Measurements from ENCODE around the gene TEX2.

DNA sequence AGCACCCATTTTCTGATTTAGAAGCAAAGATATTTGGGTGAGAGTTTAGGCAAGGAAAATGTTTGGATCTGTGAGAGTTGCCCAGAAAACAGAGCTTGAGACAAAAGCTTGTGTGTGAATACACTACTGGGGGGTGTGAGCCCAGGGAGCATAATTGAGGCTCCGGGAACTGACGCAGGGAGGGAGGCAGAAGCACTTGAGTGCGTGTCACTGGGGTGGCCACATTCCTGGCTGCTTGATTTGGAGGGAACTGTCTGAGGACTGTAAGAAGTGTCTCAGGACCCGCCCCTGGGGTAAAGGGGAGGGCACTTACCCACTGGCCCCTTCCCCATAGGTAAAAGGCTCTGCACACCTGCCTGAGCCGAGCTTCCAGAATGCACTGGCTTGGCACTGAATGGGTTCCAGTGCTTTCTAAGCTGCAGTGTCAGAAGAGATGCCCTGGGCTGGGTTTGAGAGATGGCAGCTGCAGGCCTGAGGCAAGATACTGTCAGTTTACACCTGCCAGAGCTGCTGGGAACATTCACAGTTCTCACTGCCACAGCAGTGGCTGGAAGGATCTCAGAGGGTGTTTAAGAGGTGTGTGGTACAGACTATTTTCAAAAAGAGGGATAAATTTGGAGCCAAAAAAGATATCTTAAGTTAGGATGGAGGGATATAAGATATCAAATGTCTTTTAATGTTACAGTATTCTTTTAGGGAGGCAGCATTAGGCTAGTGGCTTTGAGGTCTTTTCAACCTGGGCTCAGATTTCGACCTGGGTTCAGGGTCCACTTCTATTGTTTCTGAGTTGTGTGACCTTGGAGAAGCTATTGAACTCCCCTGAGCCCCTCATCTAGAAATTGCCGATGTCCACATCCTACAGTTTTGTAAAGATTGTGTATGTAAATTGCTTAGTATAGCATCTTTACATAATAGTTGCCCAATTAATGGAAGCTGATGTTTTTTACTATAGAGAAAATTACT lies 6.9 kb upstream of the TEX2 start:
- TF ChIP-seq, protein P1, sequence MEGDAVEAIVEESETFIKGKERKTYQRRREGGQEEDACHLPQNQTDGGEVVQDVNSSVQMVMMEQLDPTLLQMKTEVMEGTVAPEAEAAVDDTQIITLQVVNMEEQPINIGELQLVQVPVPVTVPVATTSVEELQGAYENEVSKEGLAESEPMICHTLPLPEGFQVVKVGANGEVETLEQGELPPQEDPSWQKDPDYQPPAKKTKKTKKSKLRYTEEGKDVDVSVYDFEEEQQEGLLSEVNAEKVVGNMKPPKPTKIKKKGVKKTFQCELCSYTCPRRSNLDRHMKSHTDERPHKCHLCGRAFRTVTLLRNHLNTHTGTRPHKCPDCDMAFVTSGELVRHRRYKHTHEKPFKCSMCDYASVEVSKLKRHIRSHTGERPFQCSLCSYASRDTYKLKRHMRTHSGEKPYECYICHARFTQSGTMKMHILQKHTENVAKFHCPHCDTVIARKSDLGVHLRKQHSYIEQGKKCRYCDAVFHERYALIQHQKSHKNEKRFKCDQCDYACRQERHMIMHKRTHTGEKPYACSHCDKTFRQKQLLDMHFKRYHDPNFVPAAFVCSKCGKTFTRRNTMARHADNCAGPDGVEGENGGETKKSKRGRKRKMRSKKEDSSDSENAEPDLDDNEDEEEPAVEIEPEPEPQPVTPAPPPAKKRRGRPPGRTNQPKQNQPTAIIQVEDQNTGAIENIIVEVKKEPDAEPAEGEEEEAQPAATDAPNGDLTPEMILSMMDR (IDR thresholded peaks at IDR 0.05; ENCODE audit: low read depth, low read length) = no peak
- no peak for TF ChIP-seq EZH2phosphoT487 (IDR thresholded peaks at IDR 0.05; ENCODE audit: low read depth)

Data from OCI-LY3 (cell line).